Suppressor macrophage treated with lipopolysaccharide for 4 hours (primary cell): ENCODE results near the gene TOX2.

Source experiments
- DNase-seq: peaks from one replicate; pipeline ENCODE4 v3.0.0-alpha.2; 2020

TOX2 gene

DNA sequence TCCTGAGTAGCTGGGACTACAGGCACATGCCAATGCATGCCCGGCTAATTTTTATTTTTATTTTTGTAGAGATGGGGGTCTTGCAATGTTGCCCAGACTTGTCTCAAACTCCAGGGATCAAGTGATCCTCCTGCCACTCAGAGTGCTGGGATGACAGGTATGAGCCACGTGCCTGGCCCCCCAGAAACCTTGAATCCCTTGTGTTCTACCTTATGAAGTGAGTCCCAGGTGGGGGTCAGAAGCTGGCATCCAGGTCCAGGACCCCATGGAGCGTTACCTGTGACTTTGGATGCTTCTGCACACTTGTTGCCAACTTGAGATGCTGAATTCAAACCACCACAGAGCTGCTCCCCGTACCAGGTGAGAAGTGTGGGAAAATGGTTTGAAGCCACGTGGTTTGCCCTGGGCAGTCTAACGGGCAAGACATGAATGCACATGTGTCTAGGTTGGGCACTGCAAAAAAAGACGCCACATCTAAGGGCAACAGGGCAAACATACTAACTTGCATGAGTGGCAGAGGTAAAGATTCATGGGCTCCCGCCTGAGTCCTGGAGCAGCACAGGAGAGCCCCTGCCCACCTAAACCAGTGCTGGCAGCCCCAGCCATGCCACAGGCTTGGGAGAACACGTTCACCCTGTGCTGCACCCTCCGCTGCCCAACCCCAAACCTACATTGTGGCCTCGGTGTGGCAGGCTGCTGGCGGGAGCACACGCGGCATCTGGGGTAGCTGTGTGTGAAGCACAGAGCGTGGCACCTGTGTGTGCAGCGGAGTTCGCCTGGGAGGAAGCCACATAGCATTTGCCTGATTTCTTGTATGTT lies 171.2 kb downstream of the TOX2 start:
- DNase-seq, result no peak

DNA sequence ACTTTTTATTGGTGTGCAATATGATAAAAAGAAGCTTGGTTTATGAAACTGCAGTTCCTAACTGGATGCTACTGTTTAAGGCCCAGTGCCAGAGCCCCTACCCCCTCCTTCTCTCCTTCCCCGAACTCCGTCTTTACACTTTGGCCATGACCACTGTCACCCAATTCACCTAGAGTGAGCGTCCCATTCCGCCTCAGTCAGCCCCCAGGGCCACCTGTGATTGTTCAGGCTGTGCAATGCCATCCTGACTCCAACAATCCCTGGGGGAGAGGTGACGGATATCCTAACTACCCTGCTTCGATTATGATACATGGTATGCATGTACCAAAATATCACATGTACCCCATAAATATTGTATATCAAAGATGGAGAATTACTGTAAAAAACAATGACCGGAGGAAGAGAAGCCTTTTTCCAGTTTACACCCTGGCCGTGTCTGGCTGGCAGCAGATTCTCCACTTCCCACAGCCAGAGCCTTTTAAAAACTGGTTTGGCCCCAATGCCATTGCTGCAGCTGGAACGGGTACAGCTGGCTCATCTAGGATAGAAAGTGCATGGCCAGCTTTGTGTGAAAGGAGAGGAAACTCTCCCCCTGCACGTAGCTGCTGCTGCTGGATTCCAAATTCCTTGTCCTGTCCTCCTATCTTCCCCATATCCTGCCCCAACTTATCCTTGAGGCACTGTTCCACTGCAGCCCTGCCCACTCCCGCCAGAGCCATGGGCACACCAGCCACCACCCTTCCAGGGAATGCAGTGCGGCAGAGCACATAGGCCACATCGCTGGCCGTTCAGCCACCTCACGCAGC lies 172.6 kb downstream of the TOX2 start:
- no peak for DNase-seq

DNA sequence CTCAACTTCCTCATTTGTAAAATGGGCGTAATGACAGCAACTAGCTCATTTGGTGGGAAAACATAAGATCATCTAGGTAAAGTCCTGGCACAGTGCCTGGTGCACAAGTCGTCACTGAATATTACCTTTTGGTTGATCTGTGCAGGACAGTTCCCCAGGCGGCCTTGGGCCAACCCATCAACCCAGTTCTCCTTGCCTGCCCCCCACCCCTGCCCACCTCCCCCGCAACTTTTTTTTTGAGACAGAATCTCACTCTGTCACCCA lies 173.1 kb downstream of the TOX2 start:
- DNase-seq, result no peak

DNA sequence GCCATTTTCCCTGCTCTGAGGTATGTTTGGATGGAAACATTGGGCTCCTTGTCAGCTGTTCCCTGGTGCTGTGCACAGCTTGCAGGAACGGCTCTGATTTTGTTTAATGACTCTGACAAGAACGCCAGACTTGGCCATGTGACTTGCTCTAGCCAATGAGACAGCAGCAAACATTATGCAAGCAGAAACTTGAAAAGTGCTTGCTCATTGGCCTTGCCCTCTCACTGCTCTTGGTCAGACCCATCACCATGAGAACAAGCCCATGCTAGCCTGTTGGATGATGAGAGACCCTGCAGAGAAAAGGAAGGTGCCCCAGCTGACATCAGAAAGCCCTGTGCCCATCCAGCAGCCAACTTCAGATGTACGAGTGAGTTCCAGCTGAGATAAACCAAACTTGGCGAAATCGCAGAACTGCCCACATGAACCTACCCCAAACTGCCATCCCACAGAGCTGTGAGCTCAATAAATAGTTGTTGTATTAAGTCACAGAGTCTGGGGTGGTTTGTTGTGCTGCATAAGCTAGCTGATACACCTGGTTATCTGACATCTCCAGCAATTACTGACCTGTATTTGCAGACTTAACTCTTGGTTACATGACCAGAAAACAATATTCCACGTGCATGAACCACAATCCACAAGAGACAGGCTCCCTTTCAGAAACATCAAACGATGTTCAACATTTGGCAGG lies 175.5 kb downstream of the TOX2 start:
- DNase-seq, result peak; percentile 28

DNA sequence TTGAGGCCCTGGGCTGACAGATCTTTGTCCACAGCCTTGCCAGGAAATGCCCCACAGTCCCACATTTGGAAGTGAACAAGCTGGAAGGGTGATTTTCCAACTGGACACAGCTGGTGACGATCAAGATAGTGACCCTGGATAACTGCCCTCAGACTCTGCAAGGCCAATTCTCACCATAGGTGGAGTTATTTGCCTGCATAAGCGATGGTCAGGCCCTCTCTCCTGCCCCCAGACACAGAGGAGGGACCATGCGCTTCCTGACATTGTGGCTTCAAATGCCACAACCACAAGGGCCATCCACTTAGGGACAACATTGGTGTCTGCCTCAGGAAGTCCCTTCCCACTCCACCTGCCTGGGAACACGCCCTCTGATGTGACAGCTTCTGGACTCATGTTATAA lies 176.4 kb downstream of the TOX2 start:
- DNase-seq, result no peak

DNA sequence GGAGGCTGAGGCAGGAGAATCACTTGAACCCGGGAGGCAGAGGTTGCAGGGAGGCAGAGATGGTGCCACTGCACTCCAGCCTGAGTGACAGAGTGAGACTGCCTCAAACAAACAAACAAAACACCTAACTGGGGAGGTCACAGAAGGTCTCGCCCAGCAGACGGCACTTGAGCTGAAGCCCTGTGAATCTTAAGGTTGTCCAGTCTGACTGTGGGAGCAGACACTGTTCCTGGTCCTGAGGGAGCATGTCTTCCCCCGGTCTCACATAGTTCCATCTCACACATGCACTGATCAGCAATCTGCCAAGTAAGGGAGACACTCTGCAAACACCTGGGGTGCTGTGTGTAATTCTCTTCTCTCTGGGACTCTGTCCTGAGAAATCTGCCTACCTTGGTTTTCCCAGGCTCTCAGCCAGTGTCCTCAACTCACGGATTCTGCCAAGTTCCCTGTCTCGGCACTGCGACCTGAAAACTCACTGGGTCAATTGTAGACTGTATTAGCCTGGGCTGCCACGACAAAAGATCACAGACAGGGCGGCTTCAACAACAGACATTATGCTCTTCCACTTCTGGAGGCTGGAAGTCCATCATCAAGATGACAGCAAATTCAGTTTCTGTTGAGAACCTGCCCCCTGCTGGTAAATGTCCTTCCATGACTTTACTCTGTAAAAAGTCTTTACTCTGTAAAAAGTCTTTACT lies 178.0 kb downstream of the TOX2 start:
- DNase-seq, result peak; percentile 54

DNA sequence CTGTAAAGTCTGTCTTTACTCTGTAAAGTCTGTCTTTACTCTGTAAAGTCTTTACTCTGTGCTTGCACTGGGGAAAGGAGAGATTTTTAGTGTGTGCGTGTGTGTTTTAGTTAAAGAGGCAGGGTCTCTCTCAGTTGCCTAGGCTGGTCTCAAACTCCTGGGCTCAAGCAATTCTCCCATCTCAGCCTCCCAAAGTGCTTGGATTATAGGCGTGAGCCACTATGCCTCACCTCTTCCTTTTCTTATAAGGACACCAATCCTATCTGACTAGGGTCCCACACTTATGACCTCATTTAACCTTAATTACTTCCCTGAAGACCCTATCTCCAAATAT lies 178.6 kb downstream of the TOX2 start:
- no peak for DNase-seq

DNA sequence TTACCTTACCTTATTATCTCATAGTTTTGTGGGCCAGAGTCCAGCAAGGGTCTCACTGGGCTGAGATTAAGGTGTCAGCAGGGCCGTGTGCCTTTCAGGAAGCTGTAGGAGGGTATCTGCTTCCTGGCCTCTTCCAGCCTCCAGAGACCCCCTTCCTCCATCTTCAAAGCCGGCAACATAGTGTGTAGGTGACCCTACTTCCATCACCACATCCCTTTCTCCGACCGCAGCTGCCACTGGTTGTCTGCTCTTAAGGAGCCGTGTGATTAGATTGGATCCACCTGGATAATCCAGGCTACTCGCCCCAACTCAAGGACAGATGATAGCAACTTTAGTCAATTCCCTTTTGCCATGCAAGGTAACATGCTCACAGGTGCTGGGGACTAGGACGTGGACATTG lies 181.2 kb downstream of the TOX2 start:
- DNase-seq, result no peak

DNA sequence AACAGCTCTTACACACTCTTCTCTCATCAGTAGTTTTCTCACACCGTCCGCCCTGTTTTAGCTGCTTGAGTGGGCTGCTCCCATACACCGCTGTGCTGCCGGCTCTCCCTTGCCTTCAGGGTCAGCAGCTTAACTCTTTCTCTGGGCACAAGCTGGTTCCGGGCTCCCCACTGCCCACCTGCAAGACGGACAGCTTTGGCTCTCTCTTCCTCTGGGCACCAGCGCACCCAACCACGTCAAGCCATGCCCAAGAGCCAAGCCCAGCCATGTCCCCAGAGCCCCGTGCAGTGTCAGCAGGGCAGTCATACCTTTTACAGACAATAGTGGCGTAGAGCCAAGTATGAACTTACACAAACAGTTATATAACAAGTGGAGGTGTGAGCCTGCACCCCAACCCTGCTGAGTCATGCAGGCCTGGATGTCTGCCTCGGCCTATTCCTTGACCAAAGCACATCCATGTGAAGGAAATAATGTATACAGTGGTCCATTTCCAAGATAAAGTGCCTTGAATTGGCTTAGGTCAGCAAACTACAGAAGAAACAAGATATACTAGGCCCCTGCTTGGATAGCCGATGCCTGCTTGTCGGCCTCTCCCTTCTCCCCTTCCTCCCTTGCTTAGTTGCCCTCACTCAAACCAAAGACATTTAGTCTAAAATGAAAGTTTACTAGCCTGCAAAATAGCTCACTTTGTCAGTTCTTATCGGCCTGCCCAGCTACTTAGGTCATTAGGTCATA lies 183.0 kb downstream of the TOX2 start:
- no peak for DNase-seq

DNA sequence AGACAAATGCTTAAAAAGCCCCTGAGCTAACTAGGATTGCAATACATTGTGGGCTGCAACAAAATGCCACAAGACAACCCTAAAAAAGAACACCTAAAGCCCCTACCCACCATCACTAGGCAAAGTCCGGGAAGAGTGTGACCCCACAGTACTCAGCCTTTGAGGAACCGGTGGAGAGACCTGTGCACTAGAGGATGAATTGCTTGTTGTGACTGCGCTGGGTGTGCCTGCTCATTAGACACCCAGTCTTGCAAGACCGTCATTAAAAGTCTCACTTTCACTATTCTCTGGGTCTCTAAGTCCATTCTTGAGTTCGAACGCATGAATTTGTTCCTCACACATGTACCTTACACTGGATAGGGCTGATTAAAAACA lies 183.6 kb downstream of the TOX2 start:
- DNase-seq, result no peak

DNA sequence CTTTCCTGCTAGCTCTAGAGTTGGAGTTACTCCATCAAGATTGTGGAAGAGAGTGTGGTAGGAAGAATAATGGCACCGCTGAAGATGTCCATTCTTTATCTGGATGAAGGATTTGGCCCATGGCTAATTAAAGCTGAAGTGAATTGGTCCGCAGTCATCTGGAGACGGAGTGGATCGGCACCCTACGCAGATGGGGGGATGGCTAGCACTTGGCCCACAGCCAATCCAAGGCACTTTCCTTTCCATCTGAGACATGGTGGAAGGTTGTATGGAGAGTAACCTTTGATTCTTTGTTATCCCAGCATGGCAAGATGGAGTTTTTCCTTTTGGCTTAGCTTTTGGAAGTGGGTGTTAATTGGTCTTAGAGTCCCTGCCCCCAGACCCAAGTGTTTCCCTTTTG lies 184.0 kb downstream of the TOX2 start:
- DNase-seq, result no peak

DNA sequence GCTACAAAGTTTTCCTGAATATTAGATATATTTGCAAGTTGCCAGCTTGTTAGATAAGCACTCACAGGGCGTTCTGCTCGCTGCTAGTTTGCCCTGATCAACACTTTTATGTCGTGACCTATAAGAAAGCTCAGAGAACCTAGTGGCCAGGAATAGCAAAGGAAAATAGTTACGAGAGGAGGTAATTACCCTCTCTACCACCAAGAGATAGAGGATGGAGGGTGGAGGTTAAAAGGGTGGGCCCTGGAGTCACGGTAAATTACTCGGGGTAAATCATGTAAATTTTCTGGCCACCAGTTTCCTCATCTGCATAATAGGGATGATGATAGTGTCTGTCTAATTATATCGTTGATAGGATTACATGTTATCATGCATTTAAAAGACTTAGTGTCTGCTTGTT lies 185.2 kb downstream of the TOX2 start:
- no peak for DNase-seq

DNA sequence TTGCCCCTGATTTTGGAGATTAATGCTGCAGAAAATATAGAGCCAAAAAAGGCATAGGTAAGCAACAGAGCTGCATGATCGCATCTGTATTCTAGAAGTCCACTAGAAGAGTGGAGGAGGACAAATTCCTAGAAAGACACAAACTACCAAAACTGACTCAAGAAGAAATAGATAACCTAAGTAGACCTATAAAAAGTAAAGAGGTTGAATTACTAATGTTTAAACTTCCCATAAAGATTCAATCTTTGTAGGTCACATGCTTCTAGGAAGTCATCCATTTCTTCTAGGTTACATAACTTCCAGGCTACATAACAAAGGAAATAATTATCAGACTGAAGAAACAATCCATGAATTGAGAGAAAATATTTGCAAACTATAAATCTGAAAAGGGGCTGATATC lies 187.9 kb downstream of the TOX2 start:
- no peak for DNase-seq

DNA sequence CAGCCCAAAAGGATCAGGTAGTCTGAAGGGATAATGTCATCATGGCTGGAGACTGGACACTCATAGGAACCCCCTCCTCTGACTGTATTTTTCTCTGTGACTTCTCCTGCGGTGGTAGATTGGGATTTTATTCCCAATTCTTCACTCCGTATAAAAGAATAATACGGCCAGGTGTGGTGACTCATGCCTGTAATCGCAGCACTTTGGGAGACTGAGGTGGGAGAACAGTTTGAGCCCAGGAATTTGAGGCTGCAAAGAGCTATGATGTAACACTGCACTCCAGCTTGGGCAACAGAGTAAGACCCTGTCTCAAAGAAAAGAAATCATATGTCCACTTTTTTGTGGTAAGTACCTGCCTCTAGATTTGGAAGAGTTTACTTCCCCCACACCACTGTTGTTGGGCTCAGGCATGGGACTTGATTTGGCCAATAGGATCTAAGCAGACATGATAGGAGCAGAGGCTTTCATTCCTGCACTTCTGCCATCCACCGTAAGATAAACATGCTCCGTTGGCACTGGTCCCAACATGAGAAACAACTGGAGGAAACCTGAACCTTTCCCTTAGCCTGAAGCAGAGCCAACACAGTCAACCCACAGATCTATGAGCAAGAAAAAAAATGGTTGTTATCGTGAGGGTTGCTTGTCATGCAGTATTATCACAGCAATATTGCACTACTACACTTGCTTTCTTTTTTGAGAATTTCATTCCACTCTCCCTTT lies 190.3 kb downstream of the TOX2 start:
- DNase-seq, result no peak

DNA sequence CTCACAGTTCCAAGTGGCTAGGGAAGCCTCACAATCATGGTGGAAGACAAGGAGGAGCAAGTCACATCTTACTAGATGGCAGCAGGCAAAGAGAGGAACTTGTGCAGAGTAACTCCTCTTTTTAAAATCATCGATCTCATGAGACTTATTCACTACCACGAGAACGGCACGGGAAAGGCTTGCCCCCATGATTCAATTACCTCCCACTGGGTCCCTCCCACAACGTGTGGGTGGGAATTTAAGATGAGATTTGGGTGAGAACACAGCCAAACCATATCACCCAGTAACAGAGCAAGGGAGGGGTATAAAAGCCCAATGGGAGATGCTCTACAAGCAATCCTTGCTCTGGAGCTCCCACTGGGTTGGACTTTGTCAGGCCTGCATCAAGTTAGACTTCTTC lies 192.0 kb downstream of the TOX2 start:
- no peak for DNase-seq

DNA sequence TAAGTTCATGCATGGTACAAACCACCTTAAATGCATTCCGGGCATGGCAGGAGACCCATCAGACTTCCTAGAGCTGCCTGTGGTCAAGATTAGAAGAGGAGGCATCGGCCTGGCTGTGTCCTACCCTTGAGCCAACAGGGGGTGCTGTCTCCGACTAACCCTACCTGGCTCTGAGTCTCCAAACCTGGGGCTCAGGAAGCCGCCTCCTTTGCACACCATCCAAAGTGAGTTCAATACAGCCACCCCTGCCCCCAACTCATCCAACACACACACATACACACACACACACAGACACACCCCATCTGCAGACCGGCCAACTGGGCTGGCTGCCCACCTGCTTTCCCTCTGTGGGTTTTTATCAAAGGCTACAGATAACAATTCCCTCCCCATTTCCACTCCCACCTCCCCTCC lies 195.3 kb downstream of the TOX2 start:
- no peak for DNase-seq

DNA sequence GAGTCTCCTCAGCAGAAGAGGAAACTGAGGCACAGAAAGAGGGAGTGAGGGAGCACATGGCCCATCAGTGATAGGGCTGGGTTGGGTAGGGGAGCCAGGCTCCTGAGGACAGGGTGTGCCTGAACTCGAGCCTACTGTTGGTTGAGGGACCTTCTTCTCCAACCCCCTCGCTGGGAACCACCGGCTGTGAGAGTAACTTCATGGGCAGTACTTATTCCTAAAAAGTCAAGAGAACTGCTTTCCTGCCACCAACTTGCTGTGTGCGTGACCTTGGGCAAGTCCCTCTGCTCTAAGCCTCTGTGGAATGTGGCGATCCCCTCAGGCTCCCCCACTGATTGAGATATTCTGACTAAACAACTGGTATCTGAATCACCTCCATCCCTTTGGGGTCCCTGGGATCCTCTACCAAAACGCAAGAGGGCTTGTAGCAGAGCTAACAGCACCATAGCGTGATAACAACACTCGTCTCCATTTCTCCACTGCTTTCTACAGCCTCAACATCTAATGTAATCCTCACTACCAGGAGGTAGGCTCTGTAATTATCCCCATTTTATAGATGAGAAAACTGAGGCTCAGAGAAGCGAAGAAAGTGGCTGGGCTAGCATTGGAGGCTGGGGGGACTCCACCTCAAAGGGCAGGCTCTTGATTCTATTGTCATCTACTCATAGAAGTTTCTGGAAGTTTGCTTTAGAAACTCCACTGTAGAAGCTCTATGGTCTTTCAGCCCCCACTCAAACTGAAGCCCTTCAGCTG lies 196.3 kb downstream of the TOX2 start:
- no peak for DNase-seq

DNA sequence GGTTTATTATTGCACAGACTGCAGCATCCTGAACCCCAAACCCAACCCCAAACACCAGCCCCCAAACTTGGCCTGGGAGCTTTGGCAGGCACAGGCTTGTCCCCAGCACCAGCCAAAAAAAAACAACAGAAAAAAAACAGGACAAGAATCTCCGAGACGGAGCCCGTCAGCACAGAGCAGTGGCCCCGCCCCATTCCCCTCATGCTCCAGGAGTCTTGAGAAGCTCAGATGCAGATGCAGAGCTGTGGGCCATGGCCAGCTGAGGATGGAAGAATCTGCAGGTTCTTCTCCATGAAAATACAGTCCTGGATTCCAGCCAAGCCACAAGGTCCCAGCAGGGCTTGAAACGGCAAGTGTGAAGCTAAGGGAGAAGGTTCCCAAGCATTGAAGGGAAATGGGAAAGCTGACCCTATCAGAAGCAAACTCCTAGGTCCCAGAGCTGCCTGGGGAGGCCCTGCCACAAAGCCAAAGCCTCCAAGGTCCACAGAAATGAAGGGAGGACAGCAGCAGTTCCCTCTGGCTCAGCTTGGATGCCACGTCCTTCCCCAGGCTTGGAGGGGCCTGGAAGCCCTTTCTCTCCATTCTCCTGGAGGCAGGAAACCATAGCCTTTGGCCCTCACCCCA lies 197.2 kb downstream of the TOX2 start:
- DNase-seq, result no peak

DNA sequence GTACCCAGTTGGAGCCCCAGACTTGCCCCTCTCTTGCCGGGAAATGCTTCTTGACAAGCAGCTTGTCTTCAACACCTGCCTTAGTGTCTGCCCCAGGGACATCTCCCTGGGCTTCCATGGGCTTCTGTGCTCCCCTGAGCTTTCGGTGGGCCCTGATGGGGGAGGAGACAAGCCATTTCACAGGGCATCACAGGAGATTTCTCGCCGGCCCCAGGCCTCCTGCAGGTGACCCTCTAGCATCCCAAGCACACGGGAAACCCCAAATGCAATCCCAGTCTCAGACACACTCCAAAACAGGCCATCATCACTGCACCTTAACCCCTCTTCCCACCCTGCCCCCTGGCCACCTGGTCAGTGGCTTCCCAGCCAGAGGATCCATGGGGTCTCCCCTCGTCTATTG lies 197.8 kb downstream of the TOX2 start:
- no peak for DNase-seq

DNA sequence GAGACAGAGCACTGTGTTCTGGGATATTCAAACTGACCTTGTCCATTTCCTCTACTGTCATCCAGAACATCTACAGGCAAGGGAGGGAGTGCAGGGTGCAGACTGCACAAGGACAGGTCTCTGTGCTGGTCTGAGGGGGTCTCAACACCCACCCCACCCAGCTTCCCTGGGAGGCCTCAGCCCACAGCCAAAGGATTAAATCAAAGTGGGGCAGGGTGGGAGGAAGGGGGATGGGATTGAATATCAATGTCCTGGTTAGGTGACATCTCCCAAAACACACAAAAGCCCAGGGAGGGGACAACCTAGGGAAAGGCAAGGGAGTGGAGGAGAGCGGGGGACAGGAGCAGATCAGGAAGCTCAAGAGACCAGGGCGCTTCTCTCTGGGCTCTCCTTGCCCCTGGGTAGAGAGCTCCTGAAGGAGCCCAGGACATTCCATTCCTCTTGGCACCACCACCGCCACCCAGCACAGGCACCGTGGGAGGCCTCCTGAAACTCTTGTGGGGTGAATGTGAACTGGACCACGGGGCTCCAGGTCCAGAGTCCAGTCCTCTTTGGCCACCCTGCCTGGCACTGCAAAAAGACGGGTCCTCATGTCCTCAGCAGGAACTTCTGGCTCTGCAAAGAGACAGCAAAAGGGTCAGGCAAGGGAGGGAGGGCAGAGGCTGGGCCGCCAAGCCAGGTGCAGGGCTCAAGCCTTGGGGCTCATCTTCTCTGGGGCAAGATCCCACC lies 198.4 kb downstream of the TOX2 start:
- no peak for DNase-seq
